ENCODE measurements around the gene APOL1. TPM values are rescaled to one million over a fixed set of nuclear protein-coding genes. Genes with fewer than 3 reads are reported as not detected.

APOL1 gene
- total and polyA plus RNA-seq, 2 of the 4 experiments (the other 2 are of a cell fraction), result 0.36 to 0.77 TPM

- H2BK5ac ChIP-seq (ENCODE audit: low read depth, low read length, poor library complexity, severe bottlenecking), result no peak overlapping the region
- peaks cover 2% of the 10 kb centered on the region; the same call in 1 of the 2 replicates for H3K4me1 ChIP-seq (ENCODE audit: control insufficient read depth, insufficient read depth, low read length)
- BruUV-seq (replicated peaks), result no TSS peak
- H3K4ac ChIP-seq (ENCODE audit: low read depth, low read length), result no peak overlapping the region
- no peak overlapping the region for H3K4me3 ChIP-seq (ENCODE audit: insufficient read depth, low read depth, low read length)
- ATAC-seq (ENCODE audit: low read depth) (no peak), DNase-seq (no peak)
- dilution Hi-C loops (cut with HindIII; ENCODE audit: low sequenced_read_pairs, unreplicated experiment), result no loop called here
- H3K9ac ChIP-seq (ENCODE audit: low read depth, low read length), result no peak overlapping the region
- in situ Hi-C loops (cut with MboI; ENCODE audit: low sequenced_read_pairs), result no loop called here
- H2BK20ac ChIP-seq (ENCODE audit: low read depth, low read length), result no peak overlapping the region
- no peak overlapping the region for H3K14ac ChIP-seq (replicated peaks; ENCODE audit: low read depth, low read length)
- H2AK5ac ChIP-seq (ENCODE audit: low read depth, low read length), result no peak overlapping the region
- H3K9me3 ChIP-seq (ENCODE audit: control insufficient read depth, insufficient read depth, low read length), result no peaks in the 10 kb centered on the region
- ChIA-PET POLR2A (ENCODE audit: unreplicated experiment) (no interaction called here), CTCF (no interaction called here)
- TF ChIP-seq SMC3 (IDR thresholded peaks at IDR 0.05; ENCODE audit: low read depth, low read length), result no peak
- no peak for TF ChIP-seq BHLHE40 (IDR thresholded peaks at IDR 0.05; ENCODE audit: low read depth, low read length)
- TF ChIP-seq CHD1 (IDR thresholded peaks at IDR 0.05; ENCODE audit: low read depth, low read length), result no peak
- H2BK120ac ChIP-seq (ENCODE audit: low read depth, low read length), result no peak overlapping the region
- H2BK15ac ChIP-seq (ENCODE audit: low read depth, low read length), result no peak overlapping the region
- 100% methylated on average over 1 of the region's 9 CpGs; no CpG with 5 or more reads in 1 of the 2 experiments for WGBS, 2 experiments (ENCODE audit: extremely low coverage in 2 of 2, insufficient read length in 1 of 2)
- no peaks in the 10 kb centered on the region for H4K20me1 ChIP-seq (ENCODE audit: insufficient read depth, low read length)
- peaks cover 15% of the 10 kb centered on the region for H3K36me3 ChIP-seq (ENCODE audit: control insufficient read depth, insufficient read depth, low read length)
- H3K23ac ChIP-seq (ENCODE audit: low read depth, low read length), result no peak overlapping the region
- H3K4me2 ChIP-seq (ENCODE audit: low read depth, low read length), result no peak overlapping the region
- peaks cover 4% of the 10 kb centered on the region; the same call in 1 of the 2 replicates for H3K9me1 ChIP-seq (ENCODE audit: insufficient read depth, low read length)
- no peak overlapping the region for H4K5ac ChIP-seq (ENCODE audit: low read depth, low read length)
- no peak overlapping the region for H2AFZ ChIP-seq (replicated peaks; ENCODE audit: low read length, poor library complexity)
- no peak overlapping the region for H3K18ac ChIP-seq (ENCODE audit: low read depth, low read length)
- H3K27ac ChIP-seq (ENCODE audit: insufficient read depth, low read length), result no peak overlapping the region
- H3K56ac ChIP-seq (ENCODE audit: extremely low read depth, insufficient read depth, low read length), result no peak overlapping the region
- no peaks in the 10 kb centered on the region for H3K27me3 ChIP-seq (ENCODE audit: control insufficient read depth, insufficient read depth, low read length)
- no peak overlapping the region for H4K8ac ChIP-seq (ENCODE audit: low read depth in 2 of 2, low read length in 2 of 2)
- intact Hi-C loops (cut with micrococcal nuclease), result no loop called here
- no peaks in the 10 kb centered on the region for H3K79me1 ChIP-seq (ENCODE audit: low read depth in 1 of 2, low read length in 2 of 2)
- no peak overlapping the region for H2AK9ac ChIP-seq (replicated peaks; ENCODE audit: low read depth, low read length, poor library complexity)
- no peak overlapping the region for H4K91ac ChIP-seq (ENCODE audit: insufficient read depth, low read depth, low read length)
These were observed 27.5 kb upstream of the APOL1 start for GRCh38 chr22:36225333-36225922.

Measured in IMR-90 (cell line).